ENCODE results near the gene RMRP.
A peak's percentile ranks its signal among the peaks of the same experiment; 100 is the strongest.

The RMRP gene

DNA sequence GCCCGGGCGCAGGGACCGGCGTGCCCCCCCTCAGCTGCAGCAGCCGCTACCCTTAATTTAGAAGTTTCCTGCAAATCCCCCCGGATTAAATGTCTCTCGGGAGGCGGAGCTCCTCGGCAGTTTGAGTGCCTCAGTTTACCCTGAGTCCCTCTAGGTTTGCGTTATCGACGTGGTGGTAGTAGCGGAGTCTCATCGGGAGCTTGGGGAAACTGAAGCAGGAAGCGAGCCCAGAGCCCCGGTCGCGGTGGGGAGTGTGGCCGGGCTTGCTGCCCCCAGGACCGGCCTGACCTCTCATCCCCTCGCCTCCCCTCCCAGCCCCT is 32.4 kb upstream of the RMRP start:
- H3K4me1 ChIP-seq (ENCODE audit: control insufficient read depth in 1 of 2, insufficient read depth in 1 of 2, low read depth in 1 of 2, low read length in 1 of 2) = peaks cover 10 to 16% of the 10 kb centered on the region in 2 experiments

DNA sequence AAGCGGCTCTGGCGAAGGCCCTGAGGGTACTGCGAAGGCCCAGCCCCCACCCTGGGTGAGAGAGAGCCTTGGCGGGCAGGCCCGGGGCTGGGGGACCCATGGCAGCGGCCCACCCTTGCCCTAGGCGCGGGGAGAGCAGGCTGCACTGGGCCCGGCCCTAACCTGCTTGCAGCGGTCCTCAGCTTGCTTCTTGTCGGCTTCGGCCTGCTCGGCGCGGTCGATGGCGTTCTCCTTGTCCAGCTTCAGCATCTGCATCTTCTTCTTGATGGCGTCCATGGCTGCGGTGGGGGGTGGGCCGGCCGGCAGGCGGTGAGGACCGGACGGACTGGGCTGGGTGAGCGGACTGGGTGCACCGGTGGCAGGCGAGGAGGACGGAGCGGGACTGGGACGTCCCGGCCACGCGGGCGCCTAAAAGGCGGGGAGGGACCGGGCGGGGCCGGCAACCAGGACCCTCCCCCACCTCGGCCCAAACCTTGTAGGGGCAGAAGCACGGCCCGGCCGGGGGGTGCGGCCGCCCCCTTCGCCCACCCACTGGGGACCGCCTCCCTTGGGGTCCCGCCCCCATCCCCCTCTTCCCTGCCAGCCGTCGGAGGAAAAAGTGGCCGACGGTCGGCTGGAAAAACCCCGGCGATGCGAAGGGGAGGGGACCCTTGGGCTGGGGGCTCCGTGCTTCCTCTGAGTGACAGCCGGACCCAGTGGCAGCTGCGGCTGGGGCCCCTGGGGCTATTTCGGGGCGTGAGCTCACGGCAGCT is 31.9 kb upstream of the RMRP start, which contains the start of gene TPM2:
Gene TPM2 (minus strand): TSS at position 384 of the 752 bp plus-strand sequence. CDS start 108 bp downstream, at position 276.
- TF ChIP-seq, protein P1, sequence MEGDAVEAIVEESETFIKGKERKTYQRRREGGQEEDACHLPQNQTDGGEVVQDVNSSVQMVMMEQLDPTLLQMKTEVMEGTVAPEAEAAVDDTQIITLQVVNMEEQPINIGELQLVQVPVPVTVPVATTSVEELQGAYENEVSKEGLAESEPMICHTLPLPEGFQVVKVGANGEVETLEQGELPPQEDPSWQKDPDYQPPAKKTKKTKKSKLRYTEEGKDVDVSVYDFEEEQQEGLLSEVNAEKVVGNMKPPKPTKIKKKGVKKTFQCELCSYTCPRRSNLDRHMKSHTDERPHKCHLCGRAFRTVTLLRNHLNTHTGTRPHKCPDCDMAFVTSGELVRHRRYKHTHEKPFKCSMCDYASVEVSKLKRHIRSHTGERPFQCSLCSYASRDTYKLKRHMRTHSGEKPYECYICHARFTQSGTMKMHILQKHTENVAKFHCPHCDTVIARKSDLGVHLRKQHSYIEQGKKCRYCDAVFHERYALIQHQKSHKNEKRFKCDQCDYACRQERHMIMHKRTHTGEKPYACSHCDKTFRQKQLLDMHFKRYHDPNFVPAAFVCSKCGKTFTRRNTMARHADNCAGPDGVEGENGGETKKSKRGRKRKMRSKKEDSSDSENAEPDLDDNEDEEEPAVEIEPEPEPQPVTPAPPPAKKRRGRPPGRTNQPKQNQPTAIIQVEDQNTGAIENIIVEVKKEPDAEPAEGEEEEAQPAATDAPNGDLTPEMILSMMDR (IDR thresholded peaks at IDR 0.05) = no peak
- H3K4me3 ChIP-seq (ENCODE audit: low read depth in 1 of 2, low read length in 1 of 2) = peak within 1 kb of the TSS; percentile 67 to 92
- H3K27ac ChIP-seq = peak within 1 kb of the TSS; percentile 51

More for the DNA sequence above, 32.4 kb upstream of the RMRP start:
- Histone ChIP-seq H3K9me3 (no peaks in the 10 kb centered on the region), H3K36me3 (peaks cover 4% of the 10 kb centered on the region), H3K27ac (peak overlapping the region; percentile 51), H3K27me3 (peaks cover 27% of the 10 kb centered on the region), H3K4me3 (ENCODE audit: low read depth in 1 of 2, low read length in 1 of 2) (peak overlapping the region; percentile 67 to 92)
- TF ChIP-seq, protein P1 (IDR thresholded peaks at IDR 0.05) = no peak

DNA sequence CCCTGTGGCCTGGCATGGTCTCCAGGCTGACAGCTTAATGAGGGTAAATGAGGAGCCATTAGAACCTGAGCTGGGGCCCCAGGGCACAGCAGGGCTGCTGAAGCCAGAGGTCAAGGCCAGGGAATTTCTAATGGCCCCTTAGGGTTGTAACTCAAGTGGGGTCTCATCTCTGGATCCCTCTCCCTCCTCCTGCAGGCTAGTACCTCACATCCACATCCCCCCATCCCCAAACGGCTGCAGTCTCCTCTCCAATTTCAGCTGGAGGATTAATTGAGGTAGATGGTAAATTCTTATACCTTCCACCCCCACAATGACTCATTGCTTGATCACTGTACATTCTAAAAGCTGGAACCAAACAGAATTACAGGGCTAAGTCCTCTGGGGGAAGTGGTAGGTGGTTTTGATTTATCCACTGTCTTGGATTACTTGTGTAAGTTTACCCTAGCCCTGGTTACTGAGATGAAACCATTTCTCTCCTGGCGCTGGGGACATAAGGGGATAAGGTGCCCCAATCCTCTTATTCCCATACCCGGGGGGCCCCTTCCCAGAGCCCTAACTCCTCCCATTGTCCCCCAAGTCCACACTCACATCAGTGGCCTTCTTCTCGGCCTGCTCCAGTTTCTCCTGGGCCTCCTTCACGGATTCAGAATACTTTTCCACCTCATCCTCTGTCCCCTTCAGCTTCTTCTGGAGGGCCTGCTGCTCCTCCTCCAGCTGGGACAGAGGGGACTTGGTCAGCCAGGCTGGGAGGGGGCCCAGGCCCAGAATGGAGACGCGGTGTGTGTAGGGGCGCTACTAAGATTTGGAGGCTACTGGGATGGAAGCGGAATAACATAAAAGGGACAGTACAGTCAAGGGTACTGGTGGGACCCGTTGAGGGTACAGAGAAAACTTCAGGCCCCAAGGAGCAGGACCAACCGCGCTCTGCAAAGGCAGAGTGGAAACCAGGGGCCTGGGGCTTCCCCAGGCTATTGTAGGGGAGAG is 31.0 kb upstream of the RMRP start:
- Histone ChIP-seq H3K9me3 (no peaks in the 10 kb centered on the region), H3K4me3 (ENCODE audit: low read depth in 1 of 2, low read length in 1 of 2) (no peak overlapping the region), H3K4me1 (ENCODE audit: control insufficient read depth in 1 of 2, insufficient read depth in 1 of 2, low read depth in 1 of 2, low read length in 1 of 2) (peaks cover 10 to 16% of the 10 kb centered on the region in 2 experiments), H3K27ac (no peak overlapping the region), H3K27me3 (peaks cover 27% of the 10 kb centered on the region), H3K36me3 (no peaks in the 10 kb centered on the region)
- TF ChIP-seq, protein P1 (IDR thresholded peaks at IDR 0.05) = no peak

More for the DNA sequence above, 31.9 kb upstream of the RMRP start, which contains the start of gene TPM2:
- Histone ChIP-seq H3K27me3 (peaks cover 27% of the 10 kb centered on the region), H3K9me3 (no peaks in the 10 kb centered on the region), H3K36me3 (no peaks in the 10 kb centered on the region), H3K4me1 (ENCODE audit: control insufficient read depth in 1 of 2, insufficient read depth in 1 of 2, low read depth in 1 of 2, low read length in 1 of 2) (peaks cover 10 to 16% of the 10 kb centered on the region in 2 experiments)

DNA sequence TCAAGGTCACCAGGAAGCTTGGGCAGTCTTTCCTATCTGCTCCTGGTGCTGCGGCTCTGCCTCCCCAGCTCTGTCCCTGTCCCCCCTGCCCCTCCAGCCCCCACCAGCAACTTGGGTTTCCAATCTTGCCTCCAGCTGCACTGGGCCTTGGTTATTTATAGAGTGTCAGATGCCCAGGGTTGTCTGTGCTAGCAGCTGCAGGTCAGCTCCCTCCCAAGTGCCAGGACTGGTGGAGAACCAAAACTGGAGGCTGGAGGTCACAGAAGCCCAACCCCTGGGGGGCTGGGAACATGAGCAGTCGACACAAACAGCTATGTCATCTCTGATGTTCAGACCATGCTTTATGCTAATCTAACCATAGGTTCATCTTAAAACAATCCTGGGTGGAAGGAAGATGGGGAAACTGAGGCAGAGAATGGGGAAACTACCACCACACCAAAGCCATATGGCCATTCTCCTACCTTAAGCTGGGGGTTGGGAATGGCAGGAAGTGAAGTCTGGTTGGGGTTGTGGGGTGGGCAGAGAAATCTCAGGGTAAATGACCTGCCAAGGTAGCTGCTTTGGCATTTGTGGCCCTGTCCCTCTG is 30.2 kb upstream of the RMRP start:
- TF ChIP-seq, protein P1 (IDR thresholded peaks at IDR 0.05) = no peak
- peaks cover 10 to 16% of the 10 kb centered on the region in 2 experiments for H3K4me1 ChIP-seq (ENCODE audit: control insufficient read depth in 1 of 2, insufficient read depth in 1 of 2, low read depth in 1 of 2, low read length in 1 of 2)
- H3K27ac ChIP-seq = no peak overlapping the region
- H3K36me3 ChIP-seq = no peaks in the 10 kb centered on the region
- H3K9me3 ChIP-seq = no peaks in the 10 kb centered on the region
- peaks cover 27% of the 10 kb centered on the region for H3K27me3 ChIP-seq
- no peak overlapping the region for H3K4me3 ChIP-seq (ENCODE audit: low read depth in 1 of 2, low read length in 1 of 2)

DNA sequence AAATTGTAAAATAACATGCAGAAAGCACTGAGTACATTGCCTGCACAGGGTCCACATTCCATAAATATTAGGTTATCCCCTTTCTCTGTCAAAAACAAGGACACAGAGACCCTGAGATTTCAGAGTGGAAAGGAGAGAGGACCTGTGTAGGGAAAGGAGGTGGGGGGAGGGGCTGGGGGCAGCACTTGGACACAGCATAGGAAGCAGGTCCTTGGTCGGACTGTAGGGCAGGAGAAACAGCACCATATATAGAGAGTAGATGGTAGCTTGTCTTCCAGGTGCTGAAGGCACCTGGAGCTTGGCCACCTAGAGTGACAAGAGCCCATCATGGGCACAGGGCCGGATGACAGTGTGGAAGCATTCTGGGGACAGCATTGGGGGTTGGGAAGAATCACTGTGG is 29.5 kb upstream of the RMRP start:
- Histone ChIP-seq H3K27me3 (peaks cover 27% of the 10 kb centered on the region), H3K4me1 (ENCODE audit: control insufficient read depth in 1 of 2, insufficient read depth in 1 of 2, low read depth in 1 of 2, low read length in 1 of 2) (peaks cover 10 to 16% of the 10 kb centered on the region in 2 experiments), H3K4me3 (ENCODE audit: low read depth in 1 of 2, low read length in 1 of 2) (no peak overlapping the region), H3K27ac (no peak overlapping the region), H3K9me3 (no peaks in the 10 kb centered on the region), H3K36me3 (no peaks in the 10 kb centered on the region)
- TF ChIP-seq, protein P1 (IDR thresholded peaks at IDR 0.05) = no peak

Data from neutrophil (primary cell).